HepG2 (cell line): ENCODE measurements around the gene MTMR6.

Experiments used
- CENPT ChIP-seq: sonication (generic); formaldehyde crosslinking; IDR thresholded peaks from 2 replicates; pipeline ENCODE4 v1.8.0; 2022; ENCODE audit warnings: low read depth, mild to moderate bottlenecking, moderate library complexity, missing genetic modification reagents
- MZF1 ChIP-seq: sonication (generic); formaldehyde crosslinking; IDR thresholded peaks from 2 replicates; pipeline ENCODE4 v1.8.1; 2023; ENCODE audit warnings: mild to moderate bottlenecking, missing genetic modification reagents, borderline replicate concordance
- ZNF260 ChIP-seq: sonication (generic); formaldehyde crosslinking; IDR thresholded peaks from 2 replicates; pipeline ENCODE4 v1.4.0; 2020; ENCODE audit warnings: missing genetic modification reagents, low read depth, mild to moderate bottlenecking, borderline replicate concordance
- ZNF607 ChIP-seq: sonication (generic); formaldehyde crosslinking; IDR thresholded peaks from 2 replicates; pipeline ENCODE4 v1.5.1; 2020; ENCODE audit warnings: missing genetic modification reagents, mild to moderate bottlenecking, borderline replicate concordance

DNA sequence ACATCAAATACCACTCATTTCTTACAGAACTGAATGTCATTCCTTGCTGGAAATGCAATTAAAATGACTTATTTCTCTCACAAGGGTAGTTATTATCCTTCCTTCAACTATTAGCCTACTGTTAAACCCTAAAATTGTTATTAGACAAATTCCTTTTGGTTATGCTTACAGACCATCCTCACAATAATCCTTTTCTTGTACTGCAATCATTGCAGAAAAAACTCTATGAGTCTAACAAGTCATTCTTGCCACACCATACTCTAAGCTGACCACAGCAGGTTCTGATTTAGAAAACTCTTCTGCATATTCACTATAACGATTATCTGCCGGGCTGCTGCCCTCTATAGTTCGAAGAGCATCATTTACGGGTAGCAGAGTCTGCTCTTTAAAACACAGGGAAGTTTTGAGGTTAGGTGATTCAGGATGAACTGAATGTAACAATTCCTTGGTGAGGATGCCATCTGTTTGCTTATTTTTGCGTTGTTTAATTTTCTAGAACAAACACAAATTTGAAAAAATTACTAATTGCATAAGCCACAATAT is 38.2 kb downstream of the MTMR6 start:
- no peak for TF ChIP-seq ZNF260 (CRISPR knock-in tag)
- no peak for TF ChIP-seq MZF1 (CRISPR knock-in tag)
- no peak for TF ChIP-seq ZNF607 (CRISPR knock-in tag)
- TF ChIP-seq CENPT (CRISPR knock-in tag) = no peak
